Hepatocyte (in vitro differentiated cells): ENCODE measurements around the gene TIAM1. TPM values are rescaled to one million over a fixed set of nuclear protein-coding genes. Genes with fewer than 3 reads are reported as not detected.

Experiments used
- DNase-seq: peaks from one replicate; pipeline ENCODE4 v3.0.0-alpha.2; 2016; ENCODE audit warnings: low spot score
- H2AFZ ChIP-seq: fragments of 200-600 bp; sonication (generic); 2 replicates; pipeline ENCODE4 v1.6.0; 2016; ENCODE audit warnings: antibody characterized with exemption, mild to moderate bottlenecking
- H3K27ac ChIP-seq: fragments of 200-600 bp; sonication (generic); 2 replicates; pipeline ENCODE4 v1.5.1; 2016; ENCODE audit warnings: mild to moderate bottlenecking
- H3K27me3 ChIP-seq: fragments of 200-600 bp; sonication (generic); 2 replicates; pipeline ENCODE4 v1.6.1; 2016
- H3K36me3 ChIP-seq: fragments of 200-600 bp; sonication (generic); replicated peaks from 2 replicates; pipeline ENCODE4 v1.5.1; 2016; ENCODE audit warnings: low read depth; ENCODE audit not compliant: insufficient read depth
- H3K4me1 ChIP-seq: fragments of 200-600 bp; sonication (generic); 2 replicates; pipeline ENCODE4 v1.5.1; 2016; ENCODE audit warnings: mild to moderate bottlenecking, moderate library complexity; ENCODE audit not compliant: insufficient read depth
- H3K4me2 ChIP-seq: fragments of 200-600 bp; sonication (generic); 2 replicates; pipeline ENCODE4 v1.6.0; 2016
- H3K4me3 ChIP-seq: fragments of 200-600 bp; sonication (generic); 2 replicates; pipeline ENCODE4 v1.5.1; 2016; ENCODE audit warnings: mild to moderate bottlenecking
- H3K79me2 ChIP-seq: fragments of 200-600 bp; sonication (generic); 2 replicates; pipeline ENCODE4 v1.6.0; 2017; ENCODE audit warnings: mild to moderate bottlenecking
- H3K9me2 ChIP-seq: fragments of 200-600 bp; sonication (generic); replicated peaks from 2 replicates; pipeline ENCODE4 v1.6.0; 2017; ENCODE audit warnings: mild to moderate bottlenecking; ENCODE audit not compliant: insufficient read depth
- H3K9me3 ChIP-seq: fragments of 200-600 bp; sonication (generic); 2 replicates; pipeline ENCODE4 v1.5.1; 2016; ENCODE audit warnings: low read depth, mild to moderate bottlenecking
- H4K20me1 ChIP-seq: fragments of 200-600 bp; sonication (generic); 2 replicates; pipeline ENCODE4 v1.6.0; 2016; ENCODE audit warnings: mild to moderate bottlenecking; ENCODE audit not compliant: insufficient read depth, poor library complexity, severe bottlenecking
- CTCF ChIP-seq: fragments of 200-600 bp; sonication (generic); IDR thresholded peaks from 2 replicates; pipeline ENCODE4 v1.5.1; 2016; ENCODE audit warnings: antibody characterized with exemption, mild to moderate bottlenecking; ENCODE audit not compliant: poor library complexity
- EZH2 ChIP-seq: fragments of 200-600 bp; sonication (generic); IDR thresholded peaks from 2 replicates; pipeline ENCODE4 v1.6.1; 2016; ENCODE audit warnings: antibody characterized with exemption, mild to moderate bottlenecking, borderline replicate concordance
- EZH2phosphoT487 ChIP-seq: fragments of 200-600 bp; sonication (generic); IDR thresholded peaks from one replicate; pipeline ENCODE4 v1.6.1; 2018; ENCODE audit warnings: antibody characterized with exemption, mild to moderate bottlenecking, low read depth, moderate library complexity; ENCODE audit not compliant: unreplicated experiment, severe bottlenecking
- whole genome bisulfite sequencing: methylation state at CpG from one replicate; pipeline ENCODE4 v1.1.6; 2016; ENCODE audit warnings: low lambda C conversion rate; ENCODE audit errors: missing lambda C conversion rate; 5-methylcytosine and 5-hydroxymethylcytosine counted together
- polyA plus RNA-seq: library from polyadenylated mRNA; unstranded; fragments of >200 nt; fragmentation: Nextera tagmentation; extraction: Ambion mirVana; gene quantifications from 2 replicates; pipeline ENCODE4 v1.2.1, GENCODE V29; 2016
- total RNA-seq: library from RNA; depleted of rRNA; stranded (reverse); fragments of >200 nt; gene quantifications from 2 replicates; pipeline ENCODE4 v1.2.3, GENCODE V29; 2014

TIAM1 gene
- total and polyA plus RNA-seq, 2 experiments from 2014 or later = 8.8 TPM

GRCh38 chr21:31195334-31196015 lies 148.6 kb downstream of the TIAM1 start:
- H3K27ac ChIP-seq = no peak overlapping the region
- TF ChIP-seq EZH2 = no peak
- TF ChIP-seq EZH2phosphoT487 = no peak
- TF ChIP-seq CTCF = no peak
- H3K27me3 ChIP-seq = no peaks in the 10 kb centered on the region
- H3K79me2 ChIP-seq = no peaks in the 10 kb centered on the region
- no peak overlapping the region for H3K4me2 ChIP-seq
- H4K20me1 ChIP-seq = no peaks in the 10 kb centered on the region
- WGBS = 63% methylated on average over 5 of the region's 5 CpGs
- no peaks in the 10 kb centered on the region for H3K9me2 ChIP-seq
- DNase-seq = no peak
- H3K4me1 ChIP-seq = peaks cover 7% of the 10 kb centered on the region
- H3K36me3 ChIP-seq = no peaks in the 10 kb centered on the region
- no peak overlapping the region for H2AFZ ChIP-seq
- H3K4me3 ChIP-seq = no peak overlapping the region
- no peaks in the 10 kb centered on the region for H3K9me3 ChIP-seq

GRCh38 chr21:31194510-31195293 lies 149.4 kb downstream of the TIAM1 start:
- no peak for TF ChIP-seq EZH2phosphoT487
- no peak for TF ChIP-seq EZH2
- TF ChIP-seq CTCF = no peak
- H3K27ac ChIP-seq = no peak overlapping the region
- H3K27me3 ChIP-seq = no peaks in the 10 kb centered on the region
- 38% methylated on average over 5 of the region's 5 CpGs for WGBS
- H3K9me2 ChIP-seq = no peaks in the 10 kb centered on the region
- no peak overlapping the region for H2AFZ ChIP-seq
- no peaks in the 10 kb centered on the region for H3K36me3 ChIP-seq
- no peaks in the 10 kb centered on the region for H3K79me2 ChIP-seq
- H3K4me2 ChIP-seq = peak overlapping the region; percentile 19
- peaks cover 7% of the 10 kb centered on the region for H3K4me1 ChIP-seq
- H3K4me3 ChIP-seq = no peak overlapping the region
- DNase-seq = no peak
- no peaks in the 10 kb centered on the region for H3K9me3 ChIP-seq
- no peaks in the 10 kb centered on the region for H4K20me1 ChIP-seq

- H3K4me2 ChIP-seq = no peak overlapping the region
- H2AFZ ChIP-seq = no peak overlapping the region
- no peaks in the 10 kb centered on the region for H4K20me1 ChIP-seq
- no peaks in the 10 kb centered on the region for H3K9me2 ChIP-seq
- no peak overlapping the region for H3K27ac ChIP-seq
- H3K4me3 ChIP-seq = no peak overlapping the region
- peaks cover 7% of the 10 kb centered on the region for H3K4me1 ChIP-seq
- 94% methylated on average over 12 of the region's 12 CpGs for WGBS
- no peaks in the 10 kb centered on the region for H3K9me3 ChIP-seq
- no peaks in the 10 kb centered on the region for H3K79me2 ChIP-seq
- no peaks in the 10 kb centered on the region for H3K27me3 ChIP-seq
- H3K36me3 ChIP-seq = no peaks in the 10 kb centered on the region
- DNase-seq = no peak
- TF ChIP-seq CTCF (no peak), EZH2 (no peak), EZH2phosphoT487 (no peak)
Observed at GRCh38 chr21:31193761-31194160, 150.3 kb downstream of the TIAM1 start.
